ENCODE measurements around the gene CD9. TPM values are rescaled to one million over a fixed set of nuclear protein-coding genes. Genes with fewer than 3 reads are reported as not detected.

Gene CD9
- total and polyA plus RNA-seq, 8 donors, result 100 to 512 (median 121) TPM

GRCh38 chr12:6262211-6262610 is 62.0 kb downstream of the CD9 start:
- H3K36me3 ChIP-seq, result no peaks in the 10 kb centered on the region
- DNase-seq (no peak), ATAC-seq (no peak)
- no peak for TF ChIP-seq CTCF (IDR thresholded peaks at IDR 0.05)
- no peak overlapping the region for H3K4me3 ChIP-seq
- no peak overlapping the region for H3K27ac ChIP-seq
- H3K27me3 ChIP-seq, result no peaks in the 10 kb centered on the region
- no peaks in the 10 kb centered on the region for H3K9me3 ChIP-seq
- peaks cover 0 to 7% of the 10 kb centered on the region in 2 donors for H3K4me1 ChIP-seq
- intact Hi-C loops (cut with DNase I), result loop anchor here in 1 of 2 donors (10.0 kb wide), 1 partner anchor 57 kb away; the partner anchor contains the start of gene CD9

- intact Hi-C loops (cut with DNase I), result loop anchor here in 1 of 2 donors (10.0 kb wide), 1 partner anchor 58 kb away; the partner anchor contains the start of gene CD9
- no peak overlapping the region for H3K27ac ChIP-seq
- TF ChIP-seq CTCF (IDR thresholded peaks at IDR 0.05), result no peak
- peaks cover 0 to 7% of the 10 kb centered on the region in 2 donors for H3K4me1 ChIP-seq
- no peaks in the 10 kb centered on the region for H3K9me3 ChIP-seq
- no peaks in the 10 kb centered on the region for H3K36me3 ChIP-seq
- DNase-seq, result no peak
- ATAC-seq, result no peak
- no peak overlapping the region for H3K4me3 ChIP-seq
- H3K27me3 ChIP-seq, result no peaks in the 10 kb centered on the region
These were observed 62.4 kb downstream of the CD9 start for GRCh38 chr12:6262623-6263022.

- H3K9me3 ChIP-seq, result no peaks in the 10 kb centered on the region
- ATAC-seq, result peak; percentile 21
These were observed 63.7 kb downstream of the CD9 start for GRCh38 chr12:6263931-6264330.

GRCh38 chr12:6264402-6265037 is 64.3 kb downstream of the CD9 start:
- Histone ChIP-seq H3K27me3 (no peaks in the 10 kb centered on the region), H3K27ac (peak overlapping the region; percentile 14 to 67), H3K4me3 (no peak overlapping the region), H3K4me1 (peaks cover 0 to 7% of the 10 kb centered on the region in 2 donors), H3K9me3 (no peaks in the 10 kb centered on the region), H3K36me3 (no peaks in the 10 kb centered on the region)
- DNase-seq, result peak in 1 of 4 donors; percentile 67
- ATAC-seq, result peak; percentile 33
- no peak for TF ChIP-seq CTCF (IDR thresholded peaks at IDR 0.05)
- intact Hi-C loops (cut with DNase I), result loop anchor here in 1 of 2 donors (10.0 kb wide), 1 partner anchor 60 kb away; the partner anchor contains the start of gene CD9

More at GRCh38 chr12:6263931-6264330, 63.7 kb downstream of the CD9 start:
- no peaks in the 10 kb centered on the region for H3K27me3 ChIP-seq
- peak overlapping the region; percentile 14 to 67 for H3K27ac ChIP-seq
- H3K36me3 ChIP-seq, result no peaks in the 10 kb centered on the region
- DNase-seq, result no peak
- H3K4me3 ChIP-seq, result no peak overlapping the region
- intact Hi-C loops (cut with DNase I), result loop anchor here in 1 of 2 donors (10.0 kb wide), 1 partner anchor 59 kb away; the partner anchor contains the start of gene CD9
- TF ChIP-seq CTCF (IDR thresholded peaks at IDR 0.05), result no peak
- H3K4me1 ChIP-seq, result peaks cover 0 to 7% of the 10 kb centered on the region in 2 donors

- Histone ChIP-seq H3K27me3 (no peaks in the 10 kb centered on the region), H3K4me3 (no peak overlapping the region), H3K9me3 (no peaks in the 10 kb centered on the region), H3K27ac (peak overlapping the region; percentile 14 to 67), H3K36me3 (no peaks in the 10 kb centered on the region), H3K4me1 (peaks cover 0 to 7% of the 10 kb centered on the region in 2 donors)
- ATAC-seq (peak; percentile 36), DNase-seq (no peak)
- TF ChIP-seq CTCF (IDR thresholded peaks at IDR 0.05), result no peak
- intact Hi-C loops (cut with DNase I), result loop anchor here in 1 of 2 donors (10.0 kb wide), 1 partner anchor 60 kb away; the partner anchor contains the start of gene CD9
These were observed 64.8 kb downstream of the CD9 start for GRCh38 chr12:6265038-6265405.
